HG02884 (cell line): Measurements from ENCODE around the gene CDIP1.

ENCODE experiments used
- ATAC-seq: cut with Tn5 transposase; IDR thresholded peaks from one replicate; pipeline ENCODE4 v1.9.1; 2021; ENCODE audit warnings: mild to moderate bottlenecking, moderate library complexity; ENCODE audit not compliant: unreplicated experiment

The CDIP1 gene

GRCh38 chr16:4515611-4516233, 22.9 kb downstream of the CDIP1 start:
- ATAC-seq: peak; percentile 52

GRCh38 chr16:4514606-4515005, 24.0 kb downstream of the CDIP1 start:
- no peak for ATAC-seq

GRCh38 chr16:4513881-4514280, 24.7 kb downstream of the CDIP1 start:
- ATAC-seq: no peak

GRCh38 chr16:4513086-4513860, 25.3 kb downstream of the CDIP1 start:
- no peak for ATAC-seq

- no peak for ATAC-seq
Measured at GRCh38 chr16:4512473-4512872, 26.1 kb downstream of the CDIP1 start.

GRCh38 chr16:4511441-4512082, 27.0 kb downstream of the CDIP1 start:
- no peak for ATAC-seq

GRCh38 chr16:4510747-4511426, 27.7 kb downstream of the CDIP1 start:
- ATAC-seq: no peak

- no peak for ATAC-seq
Measured at GRCh38 chr16:4510131-4510530, 28.4 kb downstream of the CDIP1 start.

GRCh38 chr16:4509420-4509819, 29.2 kb downstream of the CDIP1 start:
- no peak for ATAC-seq

- no peak for ATAC-seq
Measured at GRCh38 chr16:4508806-4509205, 29.8 kb downstream of the CDIP1 start.

- ATAC-seq: no peak
Measured at GRCh38 chr16:4507588-4508345, 30.8 kb downstream of the CDIP1 start.

GRCh38 chr16:4506450-4506849, 32.1 kb downstream of the CDIP1 start:
- ATAC-seq: no peak

- peak; percentile 77 for ATAC-seq
Measured at GRCh38 chr16:4505356-4506147, 33.0 kb downstream of the CDIP1 start.

GRCh38 chr16:4501071-4501478, 37.5 kb downstream of the CDIP1 start:
- no peak for ATAC-seq

- no peak for ATAC-seq
Measured at GRCh38 chr16:4500272-4500671, 38.3 kb downstream of the CDIP1 start.

- no peak for ATAC-seq
Measured at GRCh38 chr16:4499196-4499555, 39.4 kb downstream of the CDIP1 start.

- ATAC-seq: no peak
Measured at GRCh38 chr16:4498546-4499195, 39.9 kb downstream of the CDIP1 start.

GRCh38 chr16:4496305-4496704, 42.3 kb downstream of the CDIP1 start:
- ATAC-seq: no peak

GRCh38 chr16:4495766-4496165, 42.8 kb downstream of the CDIP1 start:
- no peak for ATAC-seq
